GM18519 (cell line): Measurements from ENCODE around the gene COG6.

ENCODE experiments used
- ATAC-seq: cut with Tn5 transposase; IDR thresholded peaks from one replicate; pipeline ENCODE4 v1.9.1; 2021; ENCODE audit warnings: mild to moderate bottlenecking, moderate library complexity; ENCODE audit not compliant: unreplicated experiment, low FRiP score

The COG6 gene

DNA sequence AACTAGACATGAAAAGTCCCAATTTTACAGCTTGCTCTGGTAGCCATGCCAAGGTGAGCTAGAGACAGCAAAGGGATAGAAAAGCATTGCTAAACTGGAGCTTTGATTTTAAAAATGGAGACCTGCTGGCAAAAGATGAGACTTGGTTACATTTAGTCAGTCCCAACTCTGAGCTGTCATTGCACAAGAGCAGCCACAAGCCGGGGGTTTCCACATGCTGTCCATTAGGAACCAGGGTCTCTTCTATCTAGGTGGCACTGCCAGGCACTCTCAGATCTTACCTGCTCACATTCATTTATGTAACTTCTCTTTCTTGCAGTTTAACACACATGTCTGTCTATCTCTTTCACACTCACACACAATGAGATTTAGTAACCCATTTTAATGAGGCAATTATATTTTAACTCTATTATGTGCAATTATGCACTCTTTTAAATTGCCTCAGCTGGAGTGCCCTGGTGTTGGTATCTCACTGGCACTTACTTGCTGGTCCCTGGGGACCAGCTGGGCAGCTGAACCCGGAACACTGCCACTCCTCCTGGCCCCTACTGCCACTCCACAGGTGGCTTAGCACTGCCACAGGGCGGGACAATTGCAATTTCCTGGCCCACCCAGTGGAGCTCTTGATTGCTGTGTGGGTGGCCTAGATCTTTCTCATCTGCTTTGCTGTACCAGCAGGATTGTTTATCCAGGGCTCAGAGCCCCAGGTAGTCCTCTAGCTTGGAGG is 112.5 kb downstream of the COG6 start:
- no peak for ATAC-seq

DNA sequence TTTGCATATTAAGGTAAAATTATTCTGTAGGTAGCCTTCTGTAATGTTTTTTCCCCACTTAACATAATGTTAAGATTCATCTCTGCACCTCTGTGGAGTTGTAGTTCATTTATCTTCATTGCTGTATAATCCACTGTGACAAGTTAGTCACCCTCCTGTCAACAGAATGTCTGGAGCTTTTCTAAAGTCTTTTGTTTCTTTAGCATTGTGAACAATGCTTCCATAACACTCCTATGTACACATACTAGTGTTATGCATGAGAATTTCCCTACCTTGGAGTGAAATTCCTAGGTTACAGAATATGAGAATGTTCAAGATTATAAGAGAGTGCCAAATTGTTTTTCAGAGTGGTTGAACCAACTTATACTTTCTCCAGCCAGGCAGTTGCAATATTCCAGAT is 113.5 kb downstream of the COG6 start:
- no peak for ATAC-seq

DNA sequence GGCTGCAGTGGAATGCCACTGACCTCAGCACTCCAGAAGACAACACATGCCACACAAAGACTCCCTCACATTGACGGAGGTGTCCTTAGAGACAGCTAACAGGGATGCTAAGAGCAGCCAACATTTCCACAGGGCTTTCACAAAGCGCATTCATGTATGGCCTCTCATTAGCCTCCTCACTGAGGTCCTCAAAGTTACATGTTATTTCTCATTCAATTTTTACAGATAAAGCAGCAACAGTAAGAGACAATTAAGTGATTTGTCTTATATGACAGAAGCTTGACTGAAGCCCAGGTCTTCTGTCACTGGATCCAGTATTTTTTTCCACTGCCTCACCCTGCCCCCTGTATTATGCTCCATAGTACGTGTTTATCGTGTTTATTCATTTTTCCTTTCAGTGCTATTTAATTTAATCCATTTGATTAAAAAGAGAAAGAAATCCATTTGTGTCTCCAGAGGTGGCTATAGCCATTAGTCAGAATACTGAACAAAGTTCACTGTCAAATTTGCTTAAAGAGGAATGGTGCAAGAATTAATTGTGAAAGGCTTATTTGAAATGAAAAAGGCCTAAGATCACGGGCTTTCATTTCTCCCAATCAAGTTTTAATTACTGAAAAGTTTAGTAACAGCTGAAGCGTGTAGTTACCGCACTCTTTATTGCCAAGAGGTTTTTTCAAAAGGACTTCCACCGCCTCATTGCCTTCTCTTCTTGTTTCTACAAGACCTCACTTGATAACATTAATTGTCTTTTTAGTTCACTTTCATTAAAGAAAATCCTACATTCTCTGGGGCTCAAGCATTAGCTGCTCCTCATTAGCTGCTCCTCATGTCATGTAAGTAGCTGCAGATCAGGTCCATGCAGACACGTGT is 115.0 kb downstream of the COG6 start:
- ATAC-seq: no peak

DNA sequence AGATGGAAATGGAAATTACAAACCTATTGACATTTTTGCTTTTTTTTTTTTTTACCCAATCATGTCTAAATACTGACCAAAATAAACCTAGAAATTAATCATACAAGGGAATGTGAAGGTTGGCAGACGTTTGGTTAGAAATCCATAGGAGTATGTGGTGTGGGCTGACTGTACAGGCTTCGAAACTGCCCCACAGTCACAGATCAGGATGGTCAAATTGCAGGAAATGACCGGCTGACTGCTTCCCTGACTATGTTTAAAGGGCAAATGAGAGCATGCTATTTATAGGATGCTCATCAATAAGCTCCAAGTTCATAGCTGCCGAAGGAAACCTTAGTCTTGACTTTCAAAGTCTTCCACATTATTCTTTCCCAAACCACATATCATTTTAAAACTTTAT is 118.4 kb downstream of the COG6 start:
- no peak for ATAC-seq

DNA sequence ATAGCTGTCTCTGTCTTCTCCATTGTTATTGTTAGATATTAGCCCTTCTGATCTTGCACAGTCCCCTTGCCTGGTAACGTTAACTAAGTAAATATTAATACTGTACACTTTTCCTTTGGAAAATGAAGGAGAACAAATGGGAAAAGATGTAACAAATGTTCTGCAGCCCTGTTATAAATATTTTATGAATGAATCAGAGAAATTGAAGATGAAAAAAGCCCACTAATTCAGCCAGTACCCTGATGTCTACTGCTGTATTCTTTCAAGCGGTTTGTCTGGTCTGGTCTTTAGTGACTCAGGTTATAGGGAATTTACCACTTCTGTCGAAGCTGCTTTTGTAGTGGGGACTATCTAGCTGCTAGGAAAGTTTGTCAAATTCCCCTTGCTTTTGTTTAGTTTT is 121.0 kb downstream of the COG6 start:
- no peak for ATAC-seq

DNA sequence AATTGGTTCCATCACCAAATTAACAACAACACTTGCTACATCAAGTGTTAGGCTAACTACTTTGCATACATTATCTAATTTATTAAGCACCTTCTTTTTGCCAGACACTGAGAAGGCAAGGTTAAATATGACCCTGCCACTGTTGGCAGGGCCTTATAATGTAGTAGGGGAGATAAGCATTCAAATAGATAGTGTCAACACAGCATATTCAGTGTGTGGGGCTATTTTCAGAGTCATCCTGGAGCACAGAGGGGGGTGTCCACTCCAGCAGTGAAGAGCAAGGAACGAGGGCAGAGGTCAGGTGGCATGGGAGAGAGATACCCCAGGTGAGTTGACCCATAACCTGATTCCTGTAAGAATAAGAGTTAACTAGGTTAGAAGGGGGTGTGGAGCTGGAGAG is 121.6 kb downstream of the COG6 start:
- no peak for ATAC-seq

DNA sequence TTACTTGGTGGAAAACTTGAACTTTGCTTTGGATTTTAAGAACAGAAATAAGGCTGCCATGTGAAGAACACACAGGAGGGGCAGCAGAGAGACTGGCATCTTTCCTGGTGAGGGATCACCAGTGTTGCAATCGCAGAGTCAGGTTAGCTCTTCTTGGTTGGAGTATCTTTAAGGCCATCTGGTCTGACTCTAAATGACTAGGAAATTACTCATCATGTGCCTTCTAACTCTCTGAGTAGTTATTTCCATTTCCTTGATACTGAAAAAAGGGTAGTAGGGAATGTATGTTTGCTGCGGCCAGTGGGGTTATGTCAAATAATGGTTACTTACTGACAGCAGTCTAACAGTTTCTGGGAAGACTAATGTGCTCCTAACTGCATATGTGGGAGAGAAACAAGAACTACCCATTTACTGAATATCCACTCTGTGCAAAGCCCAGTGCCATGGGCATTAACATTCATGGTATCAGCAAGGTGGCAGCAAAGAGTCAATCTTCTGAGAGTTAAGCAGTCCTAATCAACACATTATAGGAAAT is 122.1 kb downstream of the COG6 start:
- no peak for ATAC-seq

DNA sequence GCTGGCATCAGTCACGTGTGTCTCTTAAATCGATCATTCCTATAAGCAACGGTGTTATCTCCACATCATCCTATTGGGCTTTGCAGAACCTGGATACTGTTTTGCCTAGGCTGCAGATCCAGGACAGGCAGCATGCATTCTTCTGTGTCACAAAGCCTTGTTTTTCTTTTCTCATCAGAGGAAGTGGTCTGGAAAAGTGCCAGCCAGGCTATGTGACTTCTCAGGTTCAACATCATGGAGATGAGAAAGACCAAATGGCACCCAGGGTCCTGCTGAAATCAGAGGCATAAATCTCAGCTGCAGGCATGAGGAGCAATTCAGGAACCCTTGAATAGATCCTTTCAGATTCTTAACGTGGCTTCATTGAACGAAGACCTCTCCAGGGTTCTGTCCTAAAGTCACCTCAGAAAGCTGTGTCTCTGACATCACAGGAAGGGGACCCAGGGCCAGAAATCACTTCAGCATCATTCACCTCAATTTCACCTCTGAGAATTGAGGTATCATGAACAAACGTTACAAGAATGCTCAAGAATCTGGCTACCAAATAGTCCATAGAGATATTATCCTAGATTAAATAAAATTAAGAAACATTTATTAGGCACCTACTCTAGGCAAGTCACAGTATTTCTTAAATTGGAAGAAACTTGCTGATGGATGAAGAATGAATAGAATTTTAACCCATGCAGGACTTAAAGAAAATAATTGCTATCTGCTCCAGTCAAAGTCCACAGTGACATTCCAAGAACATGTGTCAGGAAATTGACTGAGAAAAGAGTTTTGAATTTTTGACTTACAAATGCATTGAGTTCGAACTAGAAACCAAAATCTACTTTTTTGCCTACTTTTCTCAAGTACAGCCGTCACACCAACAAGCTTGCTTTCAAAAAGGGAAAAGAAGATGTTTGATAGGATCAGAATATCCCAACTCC is 124.1 kb downstream of the COG6 start:
- ATAC-seq: no peak

DNA sequence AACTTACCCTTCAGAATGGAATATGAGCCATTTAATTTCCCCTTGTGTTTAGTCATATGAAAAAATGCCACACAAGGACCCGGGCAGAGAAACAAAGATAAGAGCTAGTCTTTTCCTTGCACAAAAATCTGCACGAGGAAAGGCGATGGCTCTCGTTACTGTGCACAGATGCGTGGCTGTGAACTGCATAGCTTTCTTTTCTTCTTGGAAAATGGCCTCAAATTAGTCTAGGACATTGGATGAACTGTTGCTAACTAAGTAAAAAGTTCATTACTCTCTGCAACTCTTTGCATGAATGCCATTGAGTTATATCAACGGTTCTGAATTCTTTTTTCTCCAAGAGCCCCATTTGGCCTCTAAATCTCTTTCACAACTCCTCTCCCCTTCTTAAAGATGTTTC is 125.2 kb downstream of the COG6 start:
- no peak for ATAC-seq

DNA sequence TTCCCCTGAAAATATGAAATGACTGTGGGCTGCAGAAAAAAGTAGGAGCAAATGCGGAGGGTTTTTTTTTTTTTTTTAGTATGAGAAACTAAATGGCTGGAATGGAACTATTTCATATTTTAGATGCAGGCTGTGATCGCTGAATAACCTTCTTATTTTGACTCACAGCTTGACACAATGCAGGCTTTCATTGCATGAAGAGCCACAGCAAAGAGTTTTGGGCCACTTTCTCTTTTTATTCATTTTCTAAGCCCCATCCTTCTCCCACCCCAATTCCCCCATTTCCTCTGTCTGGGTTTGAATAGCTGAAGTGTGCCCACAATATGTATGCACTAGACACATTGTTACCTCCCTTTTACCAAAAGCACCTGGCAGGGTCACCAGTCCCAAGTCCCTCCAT is 125.9 kb downstream of the COG6 start:
- ATAC-seq: no peak

DNA sequence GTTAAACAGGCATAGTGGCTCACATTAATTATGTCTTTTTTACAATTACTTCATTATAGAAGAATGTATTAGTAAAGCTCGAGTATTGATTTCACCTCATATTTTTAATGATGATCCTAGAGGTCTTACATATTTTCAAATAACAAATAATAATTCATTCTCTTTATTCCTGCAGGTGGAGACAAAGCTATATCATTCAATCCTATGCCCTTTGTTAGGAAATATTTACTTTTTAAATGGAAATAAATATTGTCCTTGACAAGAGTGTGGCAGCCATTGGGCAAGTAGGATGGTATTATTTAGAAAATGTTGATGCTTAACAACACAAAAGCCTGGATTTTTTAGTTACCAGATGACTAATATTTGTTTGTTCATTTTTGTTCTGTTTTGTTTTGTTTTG is 127.6 kb downstream of the COG6 start:
- ATAC-seq: no peak

DNA sequence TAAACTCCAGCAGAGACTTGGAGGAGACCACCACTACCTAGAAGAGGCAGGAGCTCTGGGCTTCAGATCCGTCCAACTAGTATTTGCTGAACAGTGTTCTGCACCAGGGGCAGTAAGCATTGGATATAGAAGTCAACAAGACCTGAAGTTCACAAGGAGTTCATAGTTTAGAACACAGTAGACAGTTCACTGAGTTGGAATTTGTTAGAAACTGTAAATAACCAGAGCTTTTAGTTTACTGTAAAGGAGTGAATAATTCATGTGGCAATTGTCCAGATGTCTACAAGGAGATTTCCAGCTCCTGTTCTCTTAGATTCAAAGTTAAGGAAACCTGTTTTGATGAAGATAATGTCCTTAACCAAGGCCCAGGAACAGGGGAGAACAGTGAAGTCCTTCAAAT is 128.9 kb downstream of the COG6 start:
- ATAC-seq: no peak

DNA sequence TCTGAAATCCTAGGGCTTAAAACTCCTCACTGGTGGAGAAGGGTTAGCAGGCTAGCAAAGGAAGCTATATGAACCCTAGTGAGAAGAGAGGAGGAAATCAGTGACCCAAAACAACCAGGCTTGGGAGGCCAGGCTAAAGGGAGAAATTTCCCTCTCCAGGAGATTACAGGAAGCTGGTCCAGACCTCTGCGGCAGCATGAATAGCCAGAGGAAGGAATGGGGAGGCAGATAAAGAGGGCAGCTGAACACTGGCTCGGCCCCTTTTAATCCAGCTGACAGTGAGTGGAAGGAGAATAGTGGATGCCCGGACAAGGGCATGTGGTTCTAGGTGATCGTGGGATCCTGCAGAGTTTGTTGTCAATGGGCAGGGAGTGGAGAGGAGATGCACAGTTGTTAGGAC is 130.6 kb downstream of the COG6 start:
- no peak for ATAC-seq

DNA sequence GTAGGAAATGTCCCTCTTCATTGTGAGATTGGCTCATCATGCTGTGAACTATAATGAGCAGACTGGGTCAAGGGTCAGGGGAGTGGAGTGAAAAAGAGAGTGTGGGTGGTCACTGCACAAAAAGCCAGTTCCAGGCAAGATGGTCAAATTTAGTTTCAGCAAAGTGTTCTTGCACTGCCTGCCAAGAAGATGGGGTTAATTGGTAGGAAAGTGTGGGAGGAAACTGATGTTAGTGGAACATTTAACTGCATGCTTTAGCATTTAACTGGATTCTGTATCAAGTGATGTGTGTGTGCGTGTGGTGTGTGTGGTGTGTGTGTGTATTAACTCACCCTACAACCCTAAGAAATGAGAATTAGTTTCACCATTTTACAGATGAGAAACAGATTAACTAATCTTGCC is 131.6 kb downstream of the COG6 start:
- ATAC-seq: no peak

DNA sequence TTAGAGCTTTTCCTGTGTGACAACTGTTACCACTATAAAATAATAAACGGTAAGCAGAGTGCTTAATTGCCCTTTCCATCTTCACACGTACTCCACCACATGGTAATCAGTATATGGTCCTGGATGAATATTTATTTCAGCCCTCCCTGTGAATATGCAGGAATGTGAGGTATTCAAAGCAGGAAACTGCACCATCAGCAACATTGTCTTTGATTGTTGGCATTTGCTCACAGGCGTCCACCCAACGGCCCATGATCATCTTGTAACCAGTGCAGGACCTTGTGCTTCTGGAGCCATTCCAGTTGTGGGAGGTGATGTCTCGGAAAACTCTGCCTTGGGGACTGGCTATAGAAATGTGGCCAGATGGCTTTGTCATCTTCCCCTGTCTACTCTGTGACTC is 132.6 kb downstream of the COG6 start:
- ATAC-seq: no peak

DNA sequence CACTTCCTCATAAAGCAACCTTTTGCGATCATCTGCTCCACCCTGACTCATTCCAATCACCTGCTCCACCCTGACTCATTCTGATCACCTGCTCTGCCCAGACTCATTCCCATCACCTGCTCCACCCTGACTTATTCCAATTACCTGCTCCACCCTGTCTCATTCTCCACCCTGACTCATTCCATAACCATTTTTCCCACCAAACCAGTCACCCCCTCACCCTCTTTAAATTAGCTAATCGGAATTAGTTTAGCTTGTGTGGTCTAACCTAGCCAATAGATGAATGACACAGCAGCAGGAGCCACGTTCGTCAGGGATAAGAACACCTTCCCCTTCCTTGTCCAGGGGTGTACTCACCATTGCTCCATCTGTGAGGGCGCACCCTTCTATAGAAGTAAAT is 134.0 kb downstream of the COG6 start:
- ATAC-seq: no peak
